HCT116 (cell line): Measurements from ENCODE around the gene RALB. TPM values are rescaled to one million over a fixed set of nuclear protein-coding genes. Genes with fewer than 3 reads are reported as not detected.

Experiments used
- ATAC-seq: fragments of 200-7000 bp; cut with Tn5 transposase; 2 replicates; pipeline ENCODE4 v1.9.1; 2020; ENCODE audit warnings: mild to moderate bottlenecking, moderate library complexity
- BruUV-seq: library from RNA; stranded (reverse); fragments of 400-500 nt; replicated peaks from 2 replicates; lab custom pipeline; 2021; lab: Mats Ljungman, UMichigan
- CTCF ChIA-PET: fragments of 300-600 bp; sonication (Branson Sonifier 250); formaldehyde crosslinking; loops from one replicate; lab custom pipeline; 2021; ENCODE audit warnings: antibody characterized with exemption; lab: Charles Lee
- POLR2A ChIA-PET: fragments of 300-600, 350-600 bp; sonication (Branson Sonifier 250); formaldehyde crosslinking; loops from one replicate; lab custom pipeline; 2021; ENCODE audit warnings: antibody characterized with exemption; lab: Charles Lee
- RAD21 ChIA-PET, 2 experiments: fragments of 300-600 bp; sonication (Branson Sonifier 250); formaldehyde crosslinking; loops; one replicate each; lab custom pipeline; 2023; ENCODE audit warnings: low total read pairs in 2 of 2; ENCODE audit not compliant: uncharacterized antibody in 2 of 2, unreplicated experiment in 2 of 2, low non-redundant PET in 1 of 2; lab: Charles Lee
- DNase-seq: peaks from one replicate; pipeline ENCODE4 v3.0.0-alpha.2; 2010; ENCODE audit warnings: low read depth, low spot score
- H2AFZ ChIP-seq: fragments of 200-600 bp; shearing (Covaris generic), sonication (generic); 2 replicates; pipeline ENCODE4 v1.6.1; 2017; ENCODE audit warnings: low read depth, mixed run types, mixed read lengths, antibody characterized with exemption, low read length; ENCODE audit not compliant: poor library complexity, severe bottlenecking
- H3K27ac ChIP-seq: 2 replicates; pipeline ENCODE4 v1.5.1; 2012; ENCODE audit warnings: low read depth, low read length
- H3K27me3 ChIP-seq: fragments of 200-600 bp; sonication (generic); 2 replicates; pipeline ENCODE4 v1.6.1; 2016; ENCODE audit warnings: mixed run types, low read length, mixed read lengths; ENCODE audit not compliant: insufficient read depth
- H3K36me3 ChIP-seq, 2 experiments: fragments of 200-500 bp in 1 of 2; fragments of 200-600 bp in 1 of 2; sonication (Bioruptor generic) in 1 of 2; sonication (generic) in 1 of 2; 2 replicates each; pipeline versions ENCODE4 v1.5.1 to v1.6.1; 2014 to 2016; ENCODE audit warnings: low read length in 2 of 2, inconsistent platforms in 1 of 2, mixed read lengths in 1 of 2, mixed run types in 1 of 2; ENCODE audit not compliant: insufficient read depth in 2 of 2, control insufficient read depth in 1 of 2
- H3K4me1 ChIP-seq, 2 experiments: fragments of 200-600 bp in 1 of 2; sonication (generic) in 1 of 2; 2 replicates each; pipeline versions ENCODE4 v1.5.1 to v1.6.1; 2012 to 2017; ENCODE audit warnings: low read length in 2 of 2, inconsistent platforms in 1 of 2, mild to moderate bottlenecking in 1 of 2, mixed read lengths in 1 of 2, mixed run types in 1 of 2, moderate library complexity in 1 of 2; ENCODE audit not compliant: insufficient read depth in 2 of 2, control insufficient read depth in 1 of 2
- H3K4me2 ChIP-seq: fragments of 200-600 bp; sonication (generic); 2 replicates; pipeline ENCODE4 v1.6.1; 2017; ENCODE audit warnings: mixed run types, low read length, mixed read lengths
- H3K4me3 ChIP-seq, 2 experiments: fragments of 200-600 bp in 1 of 2; sonication (generic) in 1 of 2; replicated peaks in 1 of 2; 2 replicates each; pipeline ENCODE4 v1.5.1; 2011 to 2016; ENCODE audit warnings: low read length in 2 of 2, control low read depth in 1 of 2, low read depth in 1 of 2, mild to moderate bottlenecking in 1 of 2, mixed read lengths in 1 of 2, mixed run types in 1 of 2
- H3K79me2 ChIP-seq: fragments of 200-600 bp; sonication (generic); 2 replicates; pipeline ENCODE4 v1.6.1; 2017; ENCODE audit warnings: mild to moderate bottlenecking, mixed run types, low read length, moderate library complexity, mixed read lengths; ENCODE audit not compliant: insufficient read depth
- H3K9ac ChIP-seq: fragments of 200-600 bp; sonication (generic); 2 replicates; pipeline ENCODE4 v1.6.1; 2016; ENCODE audit warnings: low read length, mixed read lengths
- H3K9me2 ChIP-seq: fragments of 200-600 bp; sonication (generic), shearing (Covaris generic); 2 replicates; pipeline ENCODE4 v1.6.1; 2017; ENCODE audit warnings: mixed run types, mild to moderate bottlenecking, moderate library complexity; ENCODE audit not compliant: insufficient read depth
- H3K9me3 ChIP-seq, 2 experiments: fragments of 200-500 bp in 1 of 2; fragments of 200-600 bp in 1 of 2; sonication (Bioruptor generic) in 1 of 2; sonication (generic) in 1 of 2; 2 replicates each; pipeline ENCODE4 v1.6.1; 2014 to 2017; ENCODE audit warnings: low read length in 2 of 2, mixed read lengths in 2 of 2, inconsistent platforms in 1 of 2, low read depth in 1 of 2, mild to moderate bottlenecking in 1 of 2, mixed run types in 1 of 2, moderate library complexity in 1 of 2; ENCODE audit not compliant: control insufficient read depth in 1 of 2, insufficient read depth in 1 of 2
- H4K20me1 ChIP-seq: fragments of 200-600 bp; sonication (generic), shearing (Covaris generic); 2 replicates; pipeline ENCODE4 v1.6.1; 2017; ENCODE audit warnings: mixed run types, mild to moderate bottlenecking, moderate library complexity; ENCODE audit not compliant: insufficient read depth
- ATF3 ChIP-seq: IDR thresholded peaks from 2 replicates; pipeline ENCODE4 v1.6.1; 2012
- CEBPB ChIP-seq: IDR thresholded peaks from 2 replicates; pipeline ENCODE4 v1.6.1; 2012; ENCODE audit warnings: low read depth
- EGR1 ChIP-seq: IDR thresholded peaks from 2 replicates; pipeline ENCODE4 v1.6.1; 2012; ENCODE audit warnings: low read depth
- ELF1 ChIP-seq: IDR thresholded peaks from 2 replicates; pipeline ENCODE4 v1.6.1; 2012; ENCODE audit warnings: low read depth, borderline replicate concordance
- EZH2phosphoT487 ChIP-seq: fragments of 200-600 bp; IDR thresholded peaks from 2 replicates; pipeline ENCODE4 v1.6.1; 2018; ENCODE audit warnings: antibody characterized with exemption, borderline replicate concordance
- RAD21 ChIP-seq: IDR thresholded peaks from 2 replicates; pipeline ENCODE4 v1.6.1; 2012; ENCODE audit warnings: low read depth, mild to moderate bottlenecking
- SIN3A ChIP-seq: IDR thresholded peaks from 2 replicates; pipeline ENCODE4 v1.6.1; 2012; ENCODE audit warnings: low read depth
- YY1 ChIP-seq: IDR thresholded peaks from 2 replicates; pipeline ENCODE4 v1.6.1; 2011; ENCODE audit warnings: low read length, low read depth, moderate library complexity, mild to moderate bottlenecking; ENCODE audit not compliant: insufficient replicate concordance; ENCODE audit errors: extremely low read depth
- ZBTB33 ChIP-seq: IDR thresholded peaks from 2 replicates; pipeline ENCODE4 v1.6.1; 2011; ENCODE audit warnings: mild to moderate bottlenecking, low read length, moderate library complexity; ENCODE audit not compliant: insufficient replicate concordance; ENCODE audit errors: extremely low read depth
- ZNF274 ChIP-seq: fragments of 200-500 bp; sonication (Bioruptor generic); IDR thresholded peaks from 2 replicates; pipeline ENCODE4 v1.6.1; 2014; ENCODE audit warnings: mild to moderate bottlenecking, low read depth, low read length, inconsistent platforms
- intact Hi-C: fragments of 100-400 bp; cut with micrococcal nuclease; formaldehyde crosslinking; loops from 2 replicates; pipeline ENCODE4 v1.10.0; 2022
- total RNA-seq: library from RNA; stranded (reverse); gene quantifications from one replicate; pipeline ENCODE4 v1.2.1, GENCODE V29; 2021; ENCODE audit not compliant: unreplicated experiment

RALB gene
- total RNA-seq, 1 experiment from 2014 or later, result 42.8 TPM

DNA sequence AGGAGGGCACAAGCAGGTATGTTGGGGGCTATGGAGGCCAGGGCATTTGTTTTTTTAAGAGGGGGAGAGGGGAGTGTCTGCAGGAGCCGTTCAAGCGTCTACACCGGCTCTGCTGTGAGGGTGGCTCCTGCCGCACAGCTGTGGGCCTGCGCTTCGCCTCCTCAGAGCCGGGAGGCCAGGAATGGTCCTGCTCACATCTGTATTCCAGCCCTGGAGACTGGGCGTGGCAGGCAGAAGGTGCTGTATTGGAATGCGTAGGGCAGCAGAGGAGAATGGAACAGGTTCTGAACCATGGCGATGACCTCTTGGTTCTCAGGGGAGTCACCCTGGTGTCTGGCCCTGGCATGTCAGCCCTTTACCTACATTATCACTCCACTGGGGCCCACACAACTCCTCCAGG, 66.5 kb downstream of the RALB start:
- Histone ChIP-seq H3K36me3 (no peaks in the 10 kb centered on the region), H3K27me3 (no peaks in the 10 kb centered on the region), H3K9ac (no peak overlapping the region), H3K9me3 (no peaks in the 10 kb centered on the region), H2AFZ (no peak overlapping the region), H4K20me1 (no peaks in the 10 kb centered on the region), H3K4me2 (no peak overlapping the region), H3K27ac (no peak overlapping the region), H3K4me1 (peaks cover 2 to 9% of the 10 kb centered on the region in 2 experiments; a peak in 3 of 4 replicates), H3K79me2 (no peaks in the 10 kb centered on the region), H3K4me3 (no peak overlapping the region), H3K9me2 (no peaks in the 10 kb centered on the region)
- ChIA-PET POLR2A (no interaction called here), CTCF (no interaction called here), RAD21 (no interaction called here)
- no TSS peak for BruUV-seq
- intact Hi-C loops, result no loop called here
- DNase-seq, result no peak
- TF ChIP-seq YY1 (no peak), ATF3 (no peak), EGR1 (no peak), EZH2phosphoT487 (no peak), CEBPB (no peak), RAD21 (no peak), ELF1 (no peak), ZNF274 (no peak), SIN3A (no peak), ZBTB33 (no peak)
- no peak for ATAC-seq
